ENCODE measurements around the gene GPR31. TPM values are rescaled to one million over a fixed set of nuclear protein-coding genes. Genes with fewer than 3 reads are reported as not detected.

Gene GPR31
- total RNA-seq, 1 donor from 2014 or later = not detected

- H3K27me3 ChIP-seq (ENCODE audit: insufficient read depth, low read length) = no peaks in the 10 kb centered on the region
- Mint-ChIP-seq H3K4me3 (ENCODE audit: unreplicated experiment) (no peak overlapping the region), H3K27ac (ENCODE audit: unreplicated experiment) (no peak overlapping the region), H3K4me1 (ENCODE audit: low read depth, unreplicated experiment) (peaks cover 15% of the 10 kb centered on the region), H3K27me3 (ENCODE audit: low read depth, unreplicated experiment) (peaks cover 29% of the 10 kb centered on the region), H3K36me3 (ENCODE audit: low read depth, unreplicated experiment) (no peaks in the 10 kb centered on the region), H3K9me3 (ENCODE audit: unreplicated experiment) (peaks cover 7% of the 10 kb centered on the region)
- no peak overlapping the region for H2AFZ ChIP-seq (ENCODE audit: low read depth, low read length)
- no peak overlapping the region for H3K9ac ChIP-seq (ENCODE audit: low read length)
- TF ChIP-seq CTCF (IDR thresholded peaks at IDR 0.05; ENCODE audit: insufficient read depth, low read depth, low read length) (no peak), EZH2 (IDR thresholded peaks at IDR 0.05; ENCODE audit: insufficient read depth, low read length) (no peak)
- H3K79me2 ChIP-seq (ENCODE audit: insufficient read depth, low read length) = no peaks in the 10 kb centered on the region
- no peaks in the 10 kb centered on the region for H3K4me1 ChIP-seq (ENCODE audit: insufficient read depth, low read length)
- no peak overlapping the region for H3K27ac ChIP-seq (ENCODE audit: low read depth, low read length)
- H3K36me3 ChIP-seq (ENCODE audit: insufficient read depth, low read length) = no peaks in the 10 kb centered on the region
- no peak overlapping the region for H3K4me3 ChIP-seq (ENCODE audit: insufficient read depth, low read depth, low read length)
- FAIRE-seq = no peak
- H4K20me1 ChIP-seq (ENCODE audit: insufficient read depth, low read length) = no peaks in the 10 kb centered on the region
- H3K9me3 ChIP-seq (ENCODE audit: insufficient read depth, low read depth, low read length) = no peaks in the 10 kb centered on the region
- DNase-seq (ENCODE audit: low read depth) = no peak
- no peak overlapping the region for H3K4me2 ChIP-seq (ENCODE audit: low read length)
Measured at GRCh38 chr6:167148021-167148420, 9.8 kb downstream of the GPR31 start.

GRCh38 chr6:167146977-167147376 is 10.8 kb downstream of the GPR31 start:
- Mint-ChIP-seq H3K27ac (ENCODE audit: unreplicated experiment) (no peak overlapping the region), H3K4me1 (ENCODE audit: low read depth, unreplicated experiment) (peaks cover 12% of the 10 kb centered on the region), H3K4me3 (ENCODE audit: unreplicated experiment) (no peak overlapping the region), H3K36me3 (ENCODE audit: low read depth, unreplicated experiment) (no peaks in the 10 kb centered on the region), H3K9me3 (ENCODE audit: unreplicated experiment) (peaks cover 5% of the 10 kb centered on the region), H3K27me3 (ENCODE audit: low read depth, unreplicated experiment) (peaks cover 29% of the 10 kb centered on the region)
- H4K20me1 ChIP-seq (ENCODE audit: insufficient read depth, low read length) = no peaks in the 10 kb centered on the region
- no peak overlapping the region for H3K4me3 ChIP-seq (ENCODE audit: insufficient read depth, low read depth, low read length)
- H3K9ac ChIP-seq (ENCODE audit: low read length) = no peak overlapping the region
- H3K4me1 ChIP-seq (ENCODE audit: insufficient read depth, low read length) = no peaks in the 10 kb centered on the region
- no peaks in the 10 kb centered on the region for H3K36me3 ChIP-seq (ENCODE audit: insufficient read depth, low read length)
- DNase-seq (ENCODE audit: low read depth) (no peak), FAIRE-seq (no peak)
- TF ChIP-seq CTCF (IDR thresholded peaks at IDR 0.05; ENCODE audit: insufficient read depth, low read depth, low read length) (no peak), EZH2 (IDR thresholded peaks at IDR 0.05; ENCODE audit: insufficient read depth, low read length) (no peak)
- H3K27me3 ChIP-seq (ENCODE audit: insufficient read depth, low read length) = no peaks in the 10 kb centered on the region
- H2AFZ ChIP-seq (ENCODE audit: low read depth, low read length) = no peak overlapping the region
- no peak overlapping the region for H3K27ac ChIP-seq (ENCODE audit: low read depth, low read length)
- no peaks in the 10 kb centered on the region for H3K79me2 ChIP-seq (ENCODE audit: insufficient read depth, low read length)
- H3K4me2 ChIP-seq (ENCODE audit: low read length) = no peak overlapping the region
- no peaks in the 10 kb centered on the region for H3K9me3 ChIP-seq (ENCODE audit: insufficient read depth, low read depth, low read length)

GRCh38 chr6:167146135-167146534 is 11.6 kb downstream of the GPR31 start:
- H3K4me1 Mint-ChIP-seq (ENCODE audit: low read depth, unreplicated experiment) = peaks cover 14% of the 10 kb centered on the region
- peaks cover 3% of the 10 kb centered on the region for H3K9me3 Mint-ChIP-seq (ENCODE audit: unreplicated experiment)
- H3K4me3 Mint-ChIP-seq (ENCODE audit: unreplicated experiment) = no peak overlapping the region

More at GRCh38 chr6:167146135-167146534, 11.6 kb downstream of the GPR31 start:
- no peaks in the 10 kb centered on the region for H3K4me1 ChIP-seq (ENCODE audit: insufficient read depth, low read length)
- no peak overlapping the region for H3K27ac Mint-ChIP-seq (ENCODE audit: unreplicated experiment)
- no peaks in the 10 kb centered on the region for H3K36me3 Mint-ChIP-seq (ENCODE audit: low read depth, unreplicated experiment)
- H3K9me3 ChIP-seq (ENCODE audit: insufficient read depth, low read depth, low read length) = no peaks in the 10 kb centered on the region
- no peak overlapping the region for H3K4me2 ChIP-seq (ENCODE audit: low read length)
- no peak overlapping the region for H3K27ac ChIP-seq (ENCODE audit: low read depth, low read length)
- H3K4me3 ChIP-seq (ENCODE audit: insufficient read depth, low read depth, low read length) = no peak overlapping the region
- H2AFZ ChIP-seq (ENCODE audit: low read depth, low read length) = no peak overlapping the region
- H3K27me3 Mint-ChIP-seq (ENCODE audit: low read depth, unreplicated experiment) = peaks cover 29% of the 10 kb centered on the region
- H3K79me2 ChIP-seq (ENCODE audit: insufficient read depth, low read length) = no peaks in the 10 kb centered on the region
- H4K20me1 ChIP-seq (ENCODE audit: insufficient read depth, low read length) = no peaks in the 10 kb centered on the region
- DNase-seq (ENCODE audit: low read depth) = no peak
- H3K27me3 ChIP-seq (ENCODE audit: insufficient read depth, low read length) = no peaks in the 10 kb centered on the region
- no peak overlapping the region for H3K9ac ChIP-seq (ENCODE audit: low read length)
- TF ChIP-seq EZH2 (IDR thresholded peaks at IDR 0.05; ENCODE audit: insufficient read depth, low read length) = no peak
- FAIRE-seq = no peak
- no peaks in the 10 kb centered on the region for H3K36me3 ChIP-seq (ENCODE audit: insufficient read depth, low read length)

Measured in astrocyte (in vitro differentiated cells and primary cell).